SHP77 (cell line): ENCODE results near the gene ELFN1.
A peak's percentile ranks its signal among the peaks of the same experiment; 100 is the strongest.

Experiments
- DNase-seq, 2 experiments: peaks; one replicate each; lab custom pipeline; 2025; lab: John Stamatoyannopoulos, UW

The ELFN1 gene

GRCh38 chr7:1725766-1726630, 55.9 kb downstream of the ELFN1 start:
- DNase-seq = no peak

DNA sequence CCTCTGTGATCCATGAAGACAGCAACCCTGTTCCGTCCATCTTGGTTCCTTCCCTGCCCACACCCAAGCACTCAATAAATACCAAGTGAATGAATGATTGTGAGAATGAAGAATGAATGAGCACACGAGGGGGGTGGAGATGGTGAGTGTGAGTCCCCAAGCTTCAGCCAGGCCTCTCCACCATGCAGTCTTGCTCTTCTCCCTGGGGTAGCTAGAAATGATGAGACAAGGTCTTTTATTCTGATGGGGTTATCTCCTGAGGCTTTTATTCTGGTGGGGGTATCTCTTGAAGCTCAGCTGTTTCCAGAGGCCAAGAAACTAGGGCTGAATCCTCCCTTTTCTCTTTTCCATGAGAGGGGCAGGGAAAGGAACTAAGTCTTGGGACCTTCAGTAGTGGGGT, 57.0 kb downstream of the ELFN1 start:
- DNase-seq = no peak

- no peak for DNase-seq
These were observed 57.9 kb downstream of the ELFN1 start for GRCh38 chr7:1727812-1728570.

DNA sequence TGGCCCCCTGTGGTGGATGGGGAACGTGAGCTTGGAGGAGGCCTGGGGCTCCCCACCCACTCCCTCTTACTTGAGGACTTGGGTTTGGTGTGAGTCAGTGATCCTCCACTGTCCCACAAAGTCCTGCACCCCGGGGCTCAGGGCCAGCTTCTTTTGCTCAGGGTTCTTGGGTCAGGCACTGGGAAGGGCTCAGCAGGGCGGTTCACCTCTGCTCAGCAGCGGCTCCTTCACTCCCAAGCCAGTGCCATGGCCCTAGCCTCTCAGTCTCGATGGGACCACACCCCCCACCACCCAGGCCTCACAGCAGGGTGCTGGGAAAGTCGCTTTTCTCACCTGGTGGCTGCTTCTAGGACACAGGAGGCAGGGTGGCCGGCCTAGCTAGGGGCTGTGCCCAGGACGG, 59.1 kb downstream of the ELFN1 start:
- DNase-seq = no peak

GRCh38 chr7:1729773-1730172, 59.7 kb downstream of the ELFN1 start:
- no peak for DNase-seq

GRCh38 chr7:1732072-1732471, 62.0 kb downstream of the ELFN1 start:
- DNase-seq = no peak

GRCh38 chr7:1732645-1733044, 62.6 kb downstream of the ELFN1 start:
- DNase-seq = no peak

DNA sequence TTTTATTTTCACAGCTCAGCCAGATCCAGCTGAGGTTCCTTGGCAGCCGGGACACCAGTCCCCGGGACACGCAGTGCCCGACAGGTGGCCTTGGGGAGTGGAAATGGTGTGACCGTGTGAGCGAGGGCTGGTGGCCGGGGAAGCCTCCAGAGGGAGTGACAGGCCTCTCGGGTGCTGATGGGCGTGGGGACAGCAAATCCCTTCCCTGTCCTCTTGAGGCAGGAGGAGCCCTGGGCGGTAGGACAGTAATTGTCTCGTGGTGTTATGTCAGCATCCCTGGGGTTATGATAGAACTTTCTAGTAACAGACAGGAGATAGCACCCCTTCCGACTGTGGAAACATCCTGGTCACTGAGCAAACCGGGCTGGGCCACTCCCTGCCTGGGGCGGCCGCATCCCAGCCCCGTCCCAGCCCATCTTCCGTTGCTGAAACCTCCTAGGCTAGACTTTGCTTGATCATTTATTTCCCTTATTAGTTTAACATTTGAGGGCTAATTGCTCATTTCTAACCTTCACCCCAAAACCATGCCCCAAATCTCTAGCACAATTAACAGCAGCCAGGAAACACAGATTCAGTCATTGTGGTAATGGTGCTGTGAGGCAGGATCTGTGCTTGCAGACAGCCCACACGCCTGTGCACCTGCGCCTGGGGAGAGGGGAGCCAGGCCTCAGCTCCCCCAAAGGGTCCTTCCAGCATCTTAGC, 63.3 kb downstream of the ELFN1 start:
- no peak for DNase-seq

- DNase-seq = no peak
These were observed 64.0 kb downstream of the ELFN1 start for GRCh38 chr7:1733908-1734730.

GRCh38 chr7:1735262-1735661, 65.2 kb downstream of the ELFN1 start:
- DNase-seq = no peak

- no peak for DNase-seq
These were observed 65.9 kb downstream of the ELFN1 start for GRCh38 chr7:1735806-1736483.

DNA sequence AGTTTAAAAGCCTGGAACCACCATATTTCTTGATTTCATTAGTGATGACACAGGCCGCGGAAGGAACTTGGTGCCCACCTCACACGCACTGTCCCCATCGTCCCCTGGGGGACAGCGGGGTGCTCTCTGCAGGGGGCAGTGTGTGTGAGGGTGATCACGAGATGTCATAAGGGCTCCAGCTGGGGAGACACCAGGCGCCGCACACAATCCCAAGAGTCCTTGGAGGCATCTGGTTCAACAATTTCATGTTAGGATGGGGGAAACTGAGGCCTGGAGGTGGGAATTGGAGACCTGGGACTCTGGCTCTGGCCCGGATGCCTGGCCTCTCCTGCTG, 66.4 kb downstream of the ELFN1 start:
- no peak for DNase-seq

DNA sequence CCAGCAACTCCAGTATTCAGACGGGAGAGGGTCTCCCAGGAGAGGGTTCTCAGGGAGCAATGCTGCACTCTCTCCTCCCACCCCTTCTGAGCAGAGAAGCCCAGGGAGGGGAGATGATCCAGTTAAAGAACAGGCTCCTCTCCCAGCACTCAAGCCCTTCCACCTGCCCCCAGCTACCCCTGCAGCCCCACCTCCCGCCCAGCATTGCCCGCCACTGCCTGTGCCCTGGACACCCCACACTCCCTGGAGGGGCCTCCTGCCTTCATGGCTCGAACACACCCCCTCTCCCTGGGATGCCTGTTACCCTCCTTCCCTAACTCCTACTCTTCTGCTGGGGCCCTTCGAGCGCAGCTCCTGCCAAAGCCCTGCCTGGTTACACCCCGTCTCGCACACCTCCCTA, 66.8 kb downstream of the ELFN1 start:
- DNase-seq = no peak

GRCh38 chr7:1737523-1737922, 67.4 kb downstream of the ELFN1 start:
- DNase-seq = no peak

- no peak for DNase-seq
These were observed 67.9 kb downstream of the ELFN1 start for GRCh38 chr7:1737956-1738355.

- DNase-seq = no peak
These were observed 68.4 kb downstream of the ELFN1 start for GRCh38 chr7:1738511-1738910.

DNA sequence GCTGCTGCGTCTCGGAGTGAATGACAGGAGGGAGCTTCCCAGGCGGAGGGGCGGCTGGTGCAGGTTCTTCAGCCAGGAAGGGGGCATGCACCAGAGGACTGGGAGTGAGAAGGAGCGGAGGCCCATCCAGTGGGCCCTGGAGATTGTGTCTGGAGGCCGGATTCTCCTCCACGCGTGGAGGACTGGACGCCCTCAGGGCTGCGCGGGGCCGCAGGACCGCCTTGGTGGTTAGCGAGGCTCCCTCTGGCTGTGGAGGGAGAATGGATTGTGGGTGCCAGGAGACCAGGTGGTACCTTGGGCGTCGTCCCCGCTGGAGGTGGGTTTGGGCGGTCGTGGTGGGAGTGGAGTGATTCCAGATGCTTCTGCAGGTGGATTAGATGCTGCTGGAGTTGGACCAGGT, 68.9 kb downstream of the ELFN1 start:
- no peak for DNase-seq

GRCh38 chr7:1739593-1739992, 69.5 kb downstream of the ELFN1 start:
- no peak for DNase-seq

DNA sequence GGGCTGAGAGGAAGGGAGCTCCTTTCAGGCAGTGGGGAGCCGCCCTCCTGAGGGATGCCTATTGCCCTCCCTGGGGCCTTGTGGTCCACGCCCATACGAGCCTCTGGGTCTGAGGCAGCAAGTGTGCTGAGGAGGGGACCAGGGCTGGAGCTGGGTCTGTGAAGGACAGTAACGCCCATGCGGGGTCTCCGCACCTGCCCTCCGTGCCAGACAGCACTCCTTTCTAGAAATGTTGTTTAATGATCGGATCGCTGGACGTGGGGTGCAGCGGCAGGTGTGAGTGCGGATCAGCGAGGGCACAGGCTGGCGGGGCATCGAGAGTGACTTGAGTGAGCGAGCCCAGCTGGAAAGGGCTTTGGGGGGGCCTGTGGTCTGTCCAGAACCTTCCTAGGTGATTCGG, 70.1 kb downstream of the ELFN1 start:
- DNase-seq = no peak

GRCh38 chr7:1741246-1741645, 71.2 kb downstream of the ELFN1 start:
- no peak for DNase-seq

- DNase-seq = peak; percentile 79 to 88
These were observed 71.9 kb downstream of the ELFN1 start for GRCh38 chr7:1741751-1742554.
